GM12864 (cell line): ENCODE measurements around the gene CDR2L.

Source experiments
- DNase-seq: peaks from one replicate; pipeline ENCODE4 v3.0.0-alpha.2; 2011; ENCODE audit warnings: low read depth
- H3K4me3 ChIP-seq: 2 replicates; pipeline ENCODE4 v1.5.1; 2011; ENCODE audit warnings: mild to moderate bottlenecking, low read depth, low read length, control low read depth
- CTCF ChIP-seq: IDR thresholded peaks from 2 replicates; pipeline ENCODE4 v1.5.1; 2011; ENCODE audit warnings: low read depth, mild to moderate bottlenecking, moderate library complexity, low read length, control low read depth, inconsistent platforms; ENCODE audit errors: missing control alignments

Gene CDR2L

GRCh38 chr17:74959826-74960515 lies 27.5 kb upstream of the CDR2L start:
- no peak for TF ChIP-seq CTCF
- no peak overlapping the region for H3K4me3 ChIP-seq
- DNase-seq: no peak

- H3K4me3 ChIP-seq: no peak overlapping the region
- peak; percentile 52 for DNase-seq
- peak; percentile 96 for TF ChIP-seq CTCF
Observed at GRCh38 chr17:74960570-74961342, 26.7 kb upstream of the CDR2L start.

DNA sequence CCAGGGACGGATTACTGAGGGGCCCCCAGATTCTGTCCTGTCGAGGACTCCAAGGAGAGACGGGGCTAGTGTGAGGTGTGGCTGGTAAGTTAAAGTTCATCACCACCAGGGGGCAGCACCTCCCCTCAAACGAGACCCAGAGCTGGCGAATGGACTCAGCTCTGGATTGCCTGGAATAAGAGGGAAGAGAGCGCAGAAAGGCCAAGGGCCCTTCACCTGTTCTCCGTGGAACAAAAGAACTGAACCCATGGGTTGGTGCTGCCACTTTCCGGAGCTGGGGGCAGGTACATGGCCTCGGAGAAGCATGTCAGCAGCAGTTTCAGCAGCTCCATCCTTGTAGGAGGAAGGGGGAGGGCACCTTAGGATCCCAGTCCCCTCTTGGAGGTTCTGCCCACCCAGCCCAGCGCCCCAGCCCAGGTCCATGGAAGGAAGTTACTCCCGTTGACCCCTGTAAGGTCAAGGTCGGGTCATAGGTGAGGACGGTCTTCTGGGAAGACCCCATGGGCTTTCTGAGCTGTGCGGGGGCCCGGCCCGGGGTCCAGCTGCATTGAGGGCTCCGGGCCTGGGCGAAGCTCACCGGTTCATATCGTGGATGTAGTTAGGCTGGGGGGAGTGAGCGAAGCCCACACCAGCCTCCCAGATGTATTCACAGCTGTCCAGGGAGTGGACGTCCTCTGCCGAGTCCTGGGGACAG lies 25.6 kb upstream of the CDR2L start:
- peak; percentile 41 for DNase-seq
- no peak overlapping the region for H3K4me3 ChIP-seq
- TF ChIP-seq CTCF: peak; percentile 72

DNA sequence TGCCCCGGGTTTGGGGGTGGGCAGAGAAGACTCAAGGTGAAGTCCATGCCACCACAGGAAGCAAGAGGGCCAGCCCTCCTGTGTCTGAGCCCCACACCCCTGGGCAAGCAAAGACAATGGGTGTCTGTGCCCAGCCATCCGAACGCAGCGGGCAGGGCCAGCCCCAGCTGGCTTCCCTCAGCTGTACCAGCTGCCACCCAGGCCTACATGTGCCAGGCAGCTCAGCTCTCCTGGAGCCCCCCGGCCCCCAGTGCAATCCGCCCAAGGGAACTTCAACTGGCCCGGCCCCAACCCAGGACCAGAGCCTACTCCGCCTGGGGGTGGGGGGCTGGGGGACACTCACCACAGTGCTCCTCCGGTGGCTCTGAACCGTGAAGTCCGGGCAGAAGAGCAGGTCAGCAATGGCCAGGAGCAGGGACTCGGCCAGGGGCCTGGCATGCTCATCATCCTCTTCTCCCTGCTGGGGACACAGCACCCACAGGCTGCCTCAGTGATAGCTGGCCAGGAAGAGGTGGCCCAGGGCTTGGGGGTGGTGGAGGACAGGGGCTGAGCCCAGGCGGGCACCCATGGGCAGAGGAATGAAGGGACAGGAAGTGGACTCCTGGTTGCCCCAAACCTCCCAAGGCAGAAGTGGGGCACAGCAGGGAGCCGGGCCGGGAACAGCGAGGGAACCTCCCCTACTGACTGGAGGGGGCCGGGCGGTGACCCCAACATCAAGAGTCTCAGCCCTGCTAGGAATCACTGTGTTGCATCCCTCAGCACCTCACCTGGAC lies 24.6 kb upstream of the CDR2L start:
- no peak for DNase-seq
- TF ChIP-seq CTCF: no peak
- H3K4me3 ChIP-seq: no peak overlapping the region

DNA sequence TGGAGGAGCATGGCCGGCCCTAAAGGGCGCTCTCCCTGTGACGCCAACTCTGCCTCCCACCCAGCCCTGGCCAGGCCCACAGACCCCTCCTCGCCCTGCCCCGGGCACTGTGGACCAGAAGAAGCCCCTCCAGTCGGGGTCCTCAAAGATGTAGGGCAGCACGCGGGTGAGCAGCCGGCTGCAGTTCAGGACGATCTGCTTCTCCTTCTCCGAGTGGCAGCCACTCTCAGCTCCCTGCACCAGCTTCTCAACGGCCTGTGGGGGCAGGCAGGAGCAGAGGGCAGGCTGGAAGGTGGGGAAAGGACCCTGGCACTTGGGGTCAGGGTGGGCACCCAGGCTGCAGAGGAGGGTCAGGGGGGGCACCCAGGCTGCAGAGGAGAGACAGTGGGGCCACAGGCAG lies 23.8 kb upstream of the CDR2L start:
- DNase-seq: no peak
- peak; percentile 16 for TF ChIP-seq CTCF
- no peak overlapping the region for H3K4me3 ChIP-seq

- no peak for DNase-seq
- H3K4me3 ChIP-seq: no peak overlapping the region
- no peak for TF ChIP-seq CTCF
Observed at GRCh38 chr17:74964246-74964761, 23.1 kb upstream of the CDR2L start.
